GM19043 (cell line): ENCODE measurements around the gene AZIN2.
"Not testable (repeated sequence)": the region's sequence is repeated elsewhere in the genome, so short reads cannot be mapped to it uniquely, and the experiment has no call there.

Source experiments
- ATAC-seq: cut with Tn5 transposase; IDR thresholded peaks from one replicate; pipeline ENCODE4 v1.9.1; 2021; ENCODE audit warnings: low read depth; ENCODE audit not compliant: unreplicated experiment

The AZIN2 gene

DNA sequence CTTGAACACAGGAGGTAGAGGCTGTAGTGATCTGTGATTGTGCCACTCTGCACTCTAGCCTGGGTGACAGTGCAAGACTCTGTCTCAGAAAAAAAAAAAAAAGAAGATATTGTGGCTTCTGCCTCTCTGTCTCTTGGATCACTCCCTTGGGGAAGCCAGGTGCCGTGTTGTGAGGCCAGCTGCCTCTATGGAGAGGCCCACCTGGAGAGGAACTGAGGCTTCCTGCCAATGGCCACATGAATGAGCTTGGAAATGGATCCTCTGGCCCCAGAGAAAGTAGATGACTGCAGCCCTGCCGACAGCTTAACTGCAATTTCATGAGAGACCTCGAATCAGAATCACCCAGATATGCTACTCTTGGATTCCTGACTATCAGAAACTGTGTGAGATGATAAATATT is 24.5 kb upstream of the AZIN2 start:
- no peak for ATAC-seq

DNA sequence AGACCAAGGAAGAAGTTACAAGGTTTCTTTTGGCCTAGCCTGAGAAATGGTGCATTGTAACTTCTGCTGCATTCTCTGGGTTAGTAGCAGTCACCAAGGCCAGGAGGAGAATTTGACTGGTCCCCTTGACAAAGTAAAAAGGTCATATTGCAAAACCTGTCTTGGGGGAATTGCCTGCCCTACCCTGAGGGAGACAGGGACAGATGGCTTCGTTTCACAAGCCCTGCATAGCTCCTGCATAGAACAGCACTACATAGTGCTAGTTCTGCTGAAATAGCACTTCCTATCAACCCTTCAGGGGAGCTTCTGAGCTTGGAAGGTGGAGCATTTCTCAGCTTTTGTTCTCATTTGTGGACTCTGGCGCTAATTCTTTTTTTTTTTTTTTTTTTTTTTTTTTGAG is 23.9 kb upstream of the AZIN2 start:
- no peak for ATAC-seq

DNA sequence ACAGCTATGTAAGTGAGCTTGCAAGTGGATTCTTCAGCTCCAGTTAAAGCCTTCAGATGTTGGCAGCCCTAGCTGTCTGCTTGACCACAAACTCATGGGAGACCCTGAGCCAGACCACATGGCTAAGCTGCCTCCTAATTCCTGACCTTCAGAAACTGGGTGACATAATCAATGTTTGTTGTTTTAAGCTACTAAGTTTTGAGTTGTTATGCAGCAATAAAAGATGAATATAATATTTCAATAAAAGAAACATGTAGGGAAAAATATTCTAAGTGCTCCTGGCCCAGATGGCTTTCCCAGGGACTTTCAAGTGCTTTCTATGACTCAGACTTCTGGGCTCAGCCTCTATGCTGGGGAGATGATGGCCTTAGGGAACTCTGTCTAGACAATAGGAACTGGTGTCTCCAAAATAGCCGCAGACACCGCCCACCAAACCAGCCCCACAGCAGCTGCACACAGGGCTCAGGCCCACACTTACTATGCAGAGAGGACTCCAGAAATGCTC is 20.3 kb upstream of the AZIN2 start:
- no peak for ATAC-seq

- no peak for ATAC-seq
Observed at GRCh38 chr1:33061834-33062233, 19.1 kb upstream of the AZIN2 start.

DNA sequence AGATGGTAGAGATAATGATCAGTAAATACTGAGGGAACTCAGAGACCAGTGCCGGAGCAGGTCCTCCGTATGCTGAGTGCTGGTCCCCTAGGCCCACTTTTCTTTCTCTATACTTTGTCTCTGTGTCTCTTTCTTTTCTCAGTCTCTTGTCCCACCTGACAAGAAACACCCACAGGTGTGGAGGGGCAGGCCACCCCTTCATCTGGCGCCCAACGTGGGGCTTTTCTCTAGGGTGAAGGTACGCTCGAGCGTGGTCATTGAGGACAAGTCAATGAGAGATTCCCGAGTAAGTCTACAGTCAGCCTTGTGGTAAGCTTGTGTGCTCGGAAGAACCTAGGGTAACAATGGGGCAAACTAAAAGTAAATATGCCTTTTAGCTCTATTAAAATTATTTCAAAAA is 16.7 kb upstream of the AZIN2 start:
- ATAC-seq: not testable (repeated sequence)

DNA sequence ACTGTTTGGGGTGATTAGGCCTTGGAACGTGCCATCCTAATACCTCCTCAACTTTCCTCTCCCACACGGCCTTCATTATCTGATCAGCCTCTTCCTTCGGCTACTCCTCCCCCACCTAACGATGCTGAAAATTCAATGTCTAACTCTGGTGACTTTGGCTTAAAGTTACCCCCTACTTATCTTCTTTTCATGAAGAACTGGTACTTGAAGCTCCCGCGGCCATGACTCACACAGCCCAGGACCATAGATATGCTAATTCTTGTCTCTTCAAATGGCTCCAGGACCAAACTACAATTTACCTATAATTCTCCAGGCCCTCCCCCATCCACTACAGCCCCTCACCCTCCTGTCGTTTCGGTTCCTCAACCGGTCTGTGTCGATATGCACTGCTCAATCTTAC is 15.7 kb upstream of the AZIN2 start:
- no peak for ATAC-seq

DNA sequence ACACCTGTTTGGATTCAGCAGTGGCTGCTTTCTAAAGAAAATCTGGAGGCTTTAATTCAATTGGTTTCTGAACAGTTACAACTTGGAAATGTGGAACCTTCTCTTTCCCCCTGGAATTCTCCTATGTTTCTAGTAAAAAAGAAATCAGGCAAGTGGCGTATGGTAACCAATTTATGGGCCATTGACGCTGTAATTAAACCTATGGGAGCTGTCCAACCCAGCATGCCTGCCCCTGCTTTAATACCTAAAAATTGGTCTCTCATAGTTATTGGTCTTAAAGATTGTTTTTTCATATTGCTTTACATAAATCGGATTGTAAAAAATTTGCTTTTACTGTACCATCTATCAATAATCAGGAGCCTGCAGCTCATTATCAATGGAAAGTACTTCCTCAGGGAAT is 14.5 kb upstream of the AZIN2 start:
- not testable (repeated sequence) for ATAC-seq

DNA sequence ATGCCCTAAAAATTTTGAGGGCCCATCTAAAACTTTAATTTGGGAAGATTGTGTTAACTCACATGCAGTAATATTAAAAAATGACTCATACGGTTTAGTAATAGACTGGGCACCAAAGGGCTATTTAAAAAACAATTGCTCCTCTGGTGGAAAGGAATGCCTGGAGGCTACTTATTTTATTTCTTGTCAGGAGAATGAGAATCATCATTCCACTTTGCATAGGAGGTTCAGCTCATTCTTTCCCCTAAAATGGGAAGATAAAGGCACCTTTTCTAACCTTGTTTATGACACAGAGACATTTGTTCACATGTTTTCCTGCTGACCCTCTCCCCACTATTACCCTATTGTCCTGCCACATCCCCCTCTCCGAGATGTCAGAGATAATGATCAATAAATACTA is 12.8 kb upstream of the AZIN2 start:
- not testable (repeated sequence) for ATAC-seq

- no peak for ATAC-seq
Observed at GRCh38 chr1:33070628-33071027, 10.3 kb upstream of the AZIN2 start.

- no peak for ATAC-seq
Observed at GRCh38 chr1:33072707-33073106, 8.2 kb upstream of the AZIN2 start.

DNA sequence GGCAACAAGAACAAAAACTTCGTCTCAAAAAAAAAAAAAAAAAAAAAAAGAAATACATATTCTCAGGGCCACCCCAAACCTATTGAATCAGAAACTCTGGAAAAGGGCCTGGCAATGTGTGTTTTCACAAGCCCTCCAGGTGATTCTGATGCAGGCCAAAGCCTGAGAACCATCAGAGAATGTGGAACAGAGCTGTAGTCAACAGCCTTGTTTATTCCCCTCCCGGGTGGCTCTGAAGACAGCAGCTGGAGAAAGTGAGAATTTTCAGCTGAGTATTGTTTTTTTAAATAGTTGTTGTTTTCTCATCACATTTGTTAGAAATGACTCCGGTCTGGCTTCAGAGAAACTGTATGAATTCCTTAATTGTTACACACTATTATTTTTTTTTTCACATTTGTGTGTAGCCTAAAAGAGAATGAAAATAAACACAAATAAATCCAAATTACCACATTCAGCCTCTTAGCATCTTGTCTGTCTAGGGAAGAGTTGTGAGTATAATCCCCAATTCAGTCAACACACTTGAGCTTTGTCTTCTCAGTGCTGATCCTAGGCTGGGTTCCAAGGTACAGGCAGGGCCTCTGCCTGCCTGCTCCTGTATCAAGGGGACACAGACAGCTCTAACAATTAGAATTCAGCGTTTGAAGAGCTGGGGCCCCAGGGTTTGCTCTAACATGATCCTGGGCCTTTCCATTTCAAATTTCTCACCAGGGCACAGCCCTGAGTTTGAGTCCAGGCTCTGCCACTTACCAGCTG is 6.6 kb upstream of the AZIN2 start:
- no peak for ATAC-seq

GRCh38 chr1:33078030-33078591 is 2.8 kb upstream of the AZIN2 start:
- no peak for ATAC-seq

GRCh38 chr1:33080373-33080772 is 580 bp upstream of the AZIN2 start:
- ATAC-seq: no peak

DNA sequence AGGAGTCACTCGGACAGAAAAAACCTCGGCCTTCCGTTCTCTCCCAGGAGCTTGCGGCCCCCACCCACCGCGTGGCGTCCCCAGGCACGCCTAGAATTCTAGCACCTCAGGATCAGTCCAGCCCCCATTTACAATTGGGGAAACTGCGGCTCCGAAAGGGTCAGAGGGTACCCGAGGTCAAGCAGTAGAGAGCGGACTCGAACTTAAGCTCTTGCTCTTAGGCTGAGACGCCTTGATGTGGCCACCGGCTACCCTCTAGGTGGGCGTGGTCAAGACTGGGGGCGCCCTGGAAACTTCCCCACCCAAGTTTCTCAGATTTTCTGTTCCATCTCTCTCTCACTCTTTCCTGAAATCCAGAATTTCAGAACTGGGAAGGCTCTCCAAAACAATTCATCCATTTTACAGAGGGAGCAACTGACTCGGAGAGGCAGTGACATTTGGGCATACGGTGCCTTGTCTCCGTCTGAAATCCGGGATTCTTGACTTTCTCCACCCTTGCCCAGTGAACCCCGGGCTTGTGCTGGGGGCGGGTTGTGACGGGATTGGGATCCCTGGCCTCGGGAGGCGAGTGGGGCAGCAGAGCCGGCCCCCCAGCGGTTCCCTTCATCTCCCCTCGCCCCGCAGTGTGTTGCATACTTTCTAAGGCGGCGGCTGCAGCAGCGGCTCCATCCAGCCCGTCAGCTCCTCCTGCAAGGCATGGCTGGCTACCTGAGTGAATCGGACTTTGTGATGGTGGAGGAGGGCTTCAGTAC is 777 bp downstream of the AZIN2 start:
- ATAC-seq: no peak

GRCh38 chr1:33082575-33083108 is 1.7 kb downstream of the AZIN2 start:
- ATAC-seq: no peak

DNA sequence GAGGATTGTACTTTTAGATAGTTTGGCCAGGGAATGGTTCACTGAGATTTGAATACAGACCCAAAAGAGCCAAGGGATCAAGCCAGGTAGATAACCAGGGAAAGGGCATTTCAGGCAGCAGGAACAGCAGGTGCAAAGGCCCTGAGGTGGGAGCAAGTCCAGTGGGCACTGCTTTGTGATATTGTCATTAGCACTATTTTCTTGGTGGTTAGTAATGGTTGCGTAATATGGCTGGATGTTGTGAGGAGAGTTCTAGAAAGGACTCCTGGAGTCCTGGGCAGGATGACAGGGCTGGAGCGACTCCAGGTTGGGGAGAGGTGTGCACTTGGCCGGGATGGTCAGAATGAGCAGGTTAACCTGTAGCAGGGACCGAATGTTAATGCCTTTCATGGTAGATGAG is 4.4 kb downstream of the AZIN2 start:
- ATAC-seq: no peak

DNA sequence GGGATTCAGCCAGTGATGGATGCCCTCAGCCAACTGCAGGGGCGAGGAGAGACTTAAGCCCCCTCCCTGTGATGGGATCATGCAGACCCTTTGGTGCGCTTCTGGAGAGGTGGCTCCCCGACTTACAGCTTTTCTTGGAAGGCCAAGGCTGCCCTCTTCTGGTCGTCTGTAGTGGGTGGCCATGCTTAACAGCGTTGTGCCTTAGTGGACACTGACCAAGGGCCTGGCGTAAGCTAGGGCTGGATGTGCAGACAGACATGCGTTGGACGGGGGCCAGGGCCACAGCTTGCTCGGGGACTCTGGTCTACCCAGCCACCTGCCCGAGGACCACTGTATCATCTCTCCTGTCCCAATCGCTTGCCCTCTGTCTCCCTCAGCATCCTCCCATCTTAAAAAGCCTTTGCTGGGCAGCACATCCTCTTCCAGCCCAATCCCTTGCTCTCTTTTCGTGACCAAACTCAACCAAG is 5.5 kb downstream of the AZIN2 start:
- no peak for ATAC-seq

DNA sequence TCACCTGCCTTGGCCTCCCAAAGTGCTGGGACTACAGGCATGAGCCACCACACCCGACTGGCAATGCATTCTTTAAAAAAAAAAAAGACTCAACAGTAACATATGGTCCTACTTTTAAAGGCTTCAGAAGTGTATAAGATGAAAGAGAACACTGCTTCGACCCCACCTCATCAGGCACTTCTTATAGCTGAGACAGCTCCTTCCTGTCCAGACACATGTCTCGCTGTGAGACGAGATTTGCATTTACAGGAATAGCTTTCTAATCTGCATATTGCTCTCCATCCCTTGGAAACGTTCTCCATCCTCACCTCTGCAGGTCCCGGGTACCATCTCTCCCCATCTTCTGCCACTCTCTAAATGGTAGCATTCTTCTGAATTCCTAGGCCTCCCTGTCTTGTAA is 6.7 kb downstream of the AZIN2 start:
- ATAC-seq: no peak

DNA sequence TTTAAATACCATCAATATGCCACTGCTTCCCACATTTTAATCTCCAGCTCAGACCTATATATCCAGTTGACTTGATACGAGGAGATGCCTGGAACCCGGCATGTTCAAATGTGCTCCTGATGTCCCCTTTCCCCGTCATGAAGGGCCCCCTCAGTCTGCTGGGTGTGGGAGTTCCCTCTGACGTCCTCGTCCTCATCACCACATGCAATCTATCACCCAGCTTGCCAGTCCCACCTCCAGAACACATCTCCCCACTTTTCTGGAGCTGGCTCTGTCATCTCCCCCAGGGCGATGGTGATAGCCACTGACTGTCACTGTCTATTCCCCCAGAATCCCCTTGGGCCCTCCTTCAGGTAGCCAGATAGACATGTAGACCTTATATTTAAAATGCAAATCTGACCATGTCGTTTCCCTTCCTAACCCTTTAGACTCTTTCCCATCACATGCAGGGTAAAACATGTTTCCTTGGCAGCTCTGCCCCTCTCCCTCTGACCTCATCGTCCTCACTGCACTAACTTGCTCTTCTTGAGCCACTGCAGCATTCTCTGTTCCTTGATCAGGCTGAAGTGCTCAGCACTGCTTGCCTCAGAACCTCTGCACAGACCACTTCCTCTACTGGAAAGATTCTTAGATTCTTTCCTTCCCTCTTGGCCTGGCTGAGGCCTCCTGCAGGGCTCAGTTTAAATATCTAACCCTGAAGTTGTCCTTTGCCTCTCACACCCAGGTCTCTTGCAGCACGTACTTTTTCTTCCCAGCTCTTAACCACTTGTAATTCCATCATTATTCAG is 7.4 kb downstream of the AZIN2 start:
- ATAC-seq: no peak

DNA sequence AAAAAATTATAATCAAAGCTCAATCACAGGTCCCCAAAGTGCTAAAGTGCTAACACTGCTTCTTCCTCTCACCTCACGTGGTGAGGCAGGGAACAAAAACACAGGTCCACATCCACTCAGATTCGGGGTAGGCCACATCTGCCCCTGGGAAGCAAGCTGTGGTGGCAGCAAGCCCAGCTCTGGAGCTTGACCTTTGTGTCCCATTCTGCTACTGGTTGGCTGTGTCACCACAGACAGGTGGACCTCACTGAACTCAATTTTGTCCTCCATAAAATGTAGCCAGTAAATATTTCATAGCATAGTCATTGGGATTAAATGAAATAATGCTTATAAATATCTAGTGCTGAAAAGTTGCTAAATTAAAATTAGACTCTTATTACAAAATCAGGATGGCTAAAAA is 8.5 kb downstream of the AZIN2 start:
- no peak for ATAC-seq

DNA sequence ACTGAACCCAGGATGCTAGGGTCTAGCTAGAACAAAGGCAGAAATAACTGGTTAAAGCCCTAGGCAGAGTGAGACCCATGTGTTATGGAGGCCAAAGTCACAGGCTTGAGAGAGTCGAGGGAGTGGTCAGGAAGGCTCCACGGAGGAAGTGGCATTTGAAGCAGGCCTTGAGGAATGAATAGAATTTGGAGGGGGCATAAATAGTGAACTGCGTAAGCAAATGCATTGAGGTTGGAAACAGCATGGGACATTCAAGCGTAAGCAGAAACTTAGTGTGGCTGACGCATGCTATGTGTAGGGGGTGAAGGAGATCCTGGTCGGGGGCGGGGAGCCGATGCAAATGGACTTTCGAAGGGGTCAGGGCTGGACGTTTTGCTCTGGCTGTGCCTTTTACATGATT is 11.5 kb downstream of the AZIN2 start:
- ATAC-seq: no peak
